ENCODE results near the gene TP53I13.
A peak's percentile ranks its signal among the peaks of the same experiment; 100 is the strongest.

TP53I13 gene, protein sequence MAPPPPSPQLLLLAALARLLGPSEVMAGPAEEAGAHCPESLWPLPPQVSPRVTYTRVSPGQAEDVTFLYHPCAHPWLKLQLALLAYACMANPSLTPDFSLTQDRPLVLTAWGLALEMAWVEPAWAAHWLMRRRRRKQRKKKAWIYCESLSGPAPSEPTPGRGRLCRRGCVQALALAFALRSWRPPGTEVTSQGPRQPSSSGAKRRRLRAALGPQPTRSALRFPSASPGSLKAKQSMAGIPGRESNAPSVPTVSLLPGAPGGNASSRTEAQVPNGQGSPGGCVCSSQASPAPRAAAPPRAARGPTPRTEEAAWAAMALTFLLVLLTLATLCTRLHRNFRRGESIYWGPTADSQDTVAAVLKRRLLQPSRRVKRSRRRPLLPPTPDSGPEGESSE

DNA sequence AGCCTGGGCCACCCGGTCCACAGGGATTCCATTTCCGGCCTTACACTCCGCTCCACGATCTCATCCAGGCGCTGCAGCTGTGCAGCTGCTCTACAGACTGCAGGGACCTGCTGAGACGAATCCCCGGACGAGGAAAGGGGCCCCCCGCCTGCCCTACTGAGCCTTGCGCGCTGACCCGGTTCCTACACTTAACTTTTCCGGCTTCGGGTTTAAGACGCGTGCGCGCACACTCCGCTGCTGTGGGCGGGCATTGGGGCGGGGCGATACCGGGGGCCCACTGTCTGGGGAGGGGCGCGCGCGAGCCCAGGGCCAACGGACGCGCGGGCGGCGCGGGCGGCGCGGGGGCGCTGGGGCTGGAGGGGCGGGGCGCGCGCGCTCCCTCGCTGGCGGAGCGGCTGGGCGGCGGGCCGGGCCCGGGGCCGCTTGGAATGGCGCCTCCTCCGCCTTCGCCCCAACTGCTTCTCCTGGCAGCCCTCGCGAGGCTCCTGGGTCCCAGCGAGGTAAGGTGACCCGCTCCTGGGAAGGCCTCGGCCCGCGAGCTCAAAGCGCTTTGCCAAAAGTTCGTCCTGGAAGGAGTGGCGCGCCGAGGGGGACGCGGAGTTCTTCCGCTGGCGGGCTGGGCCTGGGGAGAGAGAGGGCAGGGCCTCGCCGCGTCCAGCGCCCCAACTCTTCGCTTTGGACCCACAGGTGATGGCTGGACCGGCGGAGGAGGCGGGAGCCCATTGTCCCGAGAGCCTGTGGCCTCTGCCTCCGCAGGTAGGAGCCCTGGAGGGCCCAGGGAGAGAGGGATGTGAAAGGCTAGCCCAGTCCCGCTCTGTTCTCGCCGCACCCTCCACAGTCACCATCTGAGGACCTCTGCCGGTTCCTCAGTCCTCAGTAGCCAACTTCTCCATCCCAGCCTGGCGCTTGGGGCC is at the start of gene TP53I13:
Gene TP53I13, plus strand, starts transcription at position 371 of the 914 bp plus-strand sequence. Its CDS starts 58 bp downstream, at position 429.
- Histone ChIP-seq H3K36me3 (ENCODE audit: control insufficient read depth, insufficient read depth, low read length) (no peaks in the 10 kb centered on the region; the same call in 1 of the 2 replicates), H3K27me3 (ENCODE audit: control insufficient read depth, insufficient read depth, low read length) (peaks cover 56% of the 10 kb centered on the region), H3K4me1 (ENCODE audit: control insufficient read depth, insufficient read depth, low read length) (peaks cover 19% of the 10 kb centered on the region), H3K4me3 (ENCODE audit: low read depth, low read length) (peak within 1 kb of the TSS; percentile 82), H3K27ac (ENCODE audit: low read depth, low read length) (no peak within 1 kb of the TSS), H3K9me3 (ENCODE audit: control insufficient read depth, insufficient read depth, low read depth, low read length) (no peaks in the 10 kb centered on the region), H3K9ac (ENCODE audit: low read length) (peak within 1 kb of the TSS; percentile 62)

DNA sequence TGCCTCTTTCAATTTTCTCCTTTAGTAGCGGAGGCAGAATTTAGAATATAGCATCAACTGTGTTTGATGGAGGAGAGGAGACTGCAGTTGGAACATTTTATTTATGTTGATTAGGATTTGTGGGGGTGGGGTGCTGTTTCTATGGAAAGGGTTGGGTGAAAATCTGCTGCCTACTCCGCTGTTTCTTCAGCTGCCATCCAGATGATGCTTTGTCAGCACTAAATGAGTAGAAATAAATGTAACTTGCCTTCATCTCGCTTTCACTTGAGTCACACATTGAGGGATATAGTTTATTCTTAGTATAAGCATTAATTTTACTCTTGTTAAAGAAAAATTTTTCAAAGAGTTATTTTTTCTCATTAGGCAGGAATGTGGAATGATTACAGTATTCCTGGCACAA is 43.8 kb upstream of the TP53I13 start:
- Histone ChIP-seq H3K27ac (ENCODE audit: low read depth, low read length) (no peak overlapping the region), H3K9ac (ENCODE audit: low read length) (no peak overlapping the region), H3K4me1 (ENCODE audit: control insufficient read depth, insufficient read depth, low read length) (no peaks in the 10 kb centered on the region), H3K36me3 (ENCODE audit: control insufficient read depth, insufficient read depth, low read length) (peaks cover 53% of the 10 kb centered on the region), H3K4me3 (ENCODE audit: low read depth, low read length) (no peak overlapping the region), H3K27me3 (ENCODE audit: control insufficient read depth, insufficient read depth, low read length) (no peaks in the 10 kb centered on the region), H3K9me3 (ENCODE audit: control insufficient read depth, insufficient read depth, low read depth, low read length) (no peaks in the 10 kb centered on the region)

DNA sequence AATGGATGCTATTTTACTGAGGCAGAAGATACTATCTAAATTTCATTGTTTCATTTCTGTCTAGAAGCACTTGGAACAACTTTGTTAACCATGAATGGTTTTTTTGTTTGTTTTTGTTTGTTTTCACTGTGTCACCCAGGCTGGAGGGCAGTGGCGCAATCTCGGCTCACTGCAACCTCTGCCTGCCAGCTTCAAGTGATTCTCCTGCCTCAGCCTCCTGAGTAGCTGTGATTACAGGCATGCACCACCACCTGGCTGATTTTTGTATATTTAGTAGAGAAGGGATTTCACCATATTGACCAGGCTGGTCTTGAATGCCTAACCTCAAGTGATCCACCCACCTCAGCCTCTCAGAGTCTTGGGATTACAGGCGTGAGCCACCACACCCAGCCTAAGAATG is 42.2 kb upstream of the TP53I13 start:
- Histone ChIP-seq H3K9me3 (ENCODE audit: control insufficient read depth, insufficient read depth, low read depth, low read length) (no peaks in the 10 kb centered on the region), H3K4me3 (ENCODE audit: low read depth, low read length) (no peak overlapping the region), H3K27me3 (ENCODE audit: control insufficient read depth, insufficient read depth, low read length) (no peaks in the 10 kb centered on the region), H3K4me1 (ENCODE audit: control insufficient read depth, insufficient read depth, low read length) (no peaks in the 10 kb centered on the region), H3K27ac (ENCODE audit: low read depth, low read length) (no peak overlapping the region), H3K36me3 (ENCODE audit: control insufficient read depth, insufficient read depth, low read length) (peaks cover 55% of the 10 kb centered on the region), H3K9ac (ENCODE audit: low read length) (no peak overlapping the region)

DNA sequence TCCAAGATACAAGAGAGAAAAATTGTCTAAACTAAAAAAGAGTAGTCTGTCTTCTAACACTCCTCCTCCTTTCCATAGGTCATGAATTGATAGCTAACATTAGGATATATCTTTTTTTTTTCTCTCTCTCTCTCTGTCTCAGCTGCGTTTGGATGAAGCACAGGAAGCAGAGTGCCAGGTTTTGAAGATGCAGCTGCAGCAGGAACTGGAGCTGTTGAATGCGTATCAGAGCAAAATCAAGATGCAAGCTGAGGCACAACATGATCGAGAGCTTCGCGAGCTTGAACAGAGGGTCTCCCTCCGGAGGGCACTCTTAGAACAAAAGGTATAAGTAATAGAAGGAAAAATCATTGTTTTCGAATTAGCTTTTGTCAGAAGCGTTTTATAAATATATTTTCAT is 34.5 kb upstream of the TP53I13 start:
- no peak overlapping the region for H3K4me3 ChIP-seq (ENCODE audit: low read depth, low read length)
- peaks cover 54% of the 10 kb centered on the region for H3K36me3 ChIP-seq (ENCODE audit: control insufficient read depth, insufficient read depth, low read length)
- no peak overlapping the region for H3K27ac ChIP-seq (ENCODE audit: low read depth, low read length)
- no peaks in the 10 kb centered on the region for H3K27me3 ChIP-seq (ENCODE audit: control insufficient read depth, insufficient read depth, low read length)
- H3K9ac ChIP-seq (ENCODE audit: low read length), result no peak overlapping the region
- no peaks in the 10 kb centered on the region for H3K4me1 ChIP-seq (ENCODE audit: control insufficient read depth, insufficient read depth, low read length)
- H3K9me3 ChIP-seq (ENCODE audit: control insufficient read depth, insufficient read depth, low read depth, low read length), result no peaks in the 10 kb centered on the region

DNA sequence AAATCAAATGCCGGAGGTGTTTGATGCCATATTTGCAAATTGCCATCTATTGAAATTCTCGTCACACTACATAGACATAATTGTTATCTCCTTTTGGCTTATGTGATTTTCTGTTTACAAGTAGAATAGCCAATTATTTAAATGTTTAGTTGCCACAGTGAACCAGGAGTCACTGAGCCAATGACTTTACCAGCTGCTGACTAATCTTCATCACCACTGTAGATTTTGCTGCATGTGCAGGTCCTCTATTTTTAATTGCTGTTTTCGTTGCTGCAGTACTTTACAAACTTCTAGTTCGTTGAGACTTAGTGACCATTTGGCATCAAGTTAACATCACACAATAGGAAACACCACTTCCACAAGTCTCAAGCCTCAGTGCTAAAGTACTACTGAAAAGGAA is 24.4 kb upstream of the TP53I13 start:
- no peak overlapping the region for H3K27ac ChIP-seq (ENCODE audit: low read depth, low read length)
- H3K4me3 ChIP-seq (ENCODE audit: low read depth, low read length), result no peak overlapping the region
- no peak overlapping the region for H3K9ac ChIP-seq (ENCODE audit: low read length)
- H3K36me3 ChIP-seq (ENCODE audit: control insufficient read depth, insufficient read depth, low read length), result peaks cover 36% of the 10 kb centered on the region
- no peaks in the 10 kb centered on the region for H3K9me3 ChIP-seq (ENCODE audit: control insufficient read depth, insufficient read depth, low read depth, low read length)
- no peaks in the 10 kb centered on the region for H3K27me3 ChIP-seq (ENCODE audit: control insufficient read depth, insufficient read depth, low read length)
- H3K4me1 ChIP-seq (ENCODE audit: control insufficient read depth, insufficient read depth, low read length), result no peaks in the 10 kb centered on the region

DNA sequence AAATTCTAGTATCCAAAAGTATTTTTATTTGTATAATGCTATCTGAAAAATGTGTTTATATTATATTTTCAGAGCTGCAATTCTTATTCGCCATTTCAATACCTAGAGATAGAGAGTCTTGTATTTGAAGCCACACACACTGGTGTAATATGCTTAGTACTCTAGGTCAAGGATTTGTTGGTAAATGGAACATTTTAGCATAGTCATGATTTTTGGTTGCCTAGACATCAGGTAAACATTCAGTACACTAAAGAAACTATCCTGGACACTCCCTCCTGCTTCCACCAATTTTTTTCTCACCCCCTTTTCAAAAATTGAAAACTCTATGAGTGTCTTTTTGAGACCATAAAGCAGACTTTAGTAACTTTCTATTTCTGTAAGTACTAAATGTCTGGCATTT is 22.4 kb upstream of the TP53I13 start:
- no peaks in the 10 kb centered on the region for H3K27me3 ChIP-seq (ENCODE audit: control insufficient read depth, insufficient read depth, low read length)
- no peaks in the 10 kb centered on the region for H3K9me3 ChIP-seq (ENCODE audit: control insufficient read depth, insufficient read depth, low read depth, low read length)
- peaks cover 29% of the 10 kb centered on the region for H3K36me3 ChIP-seq (ENCODE audit: control insufficient read depth, insufficient read depth, low read length)
- no peak overlapping the region for H3K27ac ChIP-seq (ENCODE audit: low read depth, low read length)
- no peaks in the 10 kb centered on the region for H3K4me1 ChIP-seq (ENCODE audit: control insufficient read depth, insufficient read depth, low read length)
- H3K4me3 ChIP-seq (ENCODE audit: low read depth, low read length), result no peak overlapping the region
- H3K9ac ChIP-seq (ENCODE audit: low read length), result no peak overlapping the region

DNA sequence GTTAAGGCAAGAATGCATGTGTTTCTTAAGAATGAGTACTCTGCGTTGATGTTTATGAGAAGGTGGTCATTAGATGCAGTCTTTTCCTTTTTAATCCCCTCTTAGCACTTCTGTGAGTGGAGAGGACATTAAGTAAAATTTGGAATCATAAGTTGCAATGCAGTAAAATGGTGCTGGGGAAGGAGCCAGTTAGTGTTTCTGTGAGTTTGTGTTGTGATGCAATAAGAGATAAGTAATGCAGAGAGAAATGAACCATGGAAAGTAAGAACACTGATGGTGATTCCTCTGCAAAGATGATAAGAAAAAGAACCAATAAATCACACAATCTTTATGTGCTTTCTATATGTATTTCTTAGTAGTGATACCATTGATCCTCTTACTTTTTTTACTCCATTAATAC is 21.7 kb upstream of the TP53I13 start:
- Histone ChIP-seq H3K4me1 (ENCODE audit: control insufficient read depth, insufficient read depth, low read length) (no peaks in the 10 kb centered on the region), H3K36me3 (ENCODE audit: control insufficient read depth, insufficient read depth, low read length) (peaks cover 26% of the 10 kb centered on the region), H3K9me3 (ENCODE audit: control insufficient read depth, insufficient read depth, low read depth, low read length) (no peaks in the 10 kb centered on the region), H3K27me3 (ENCODE audit: control insufficient read depth, insufficient read depth, low read length) (no peaks in the 10 kb centered on the region), H3K4me3 (ENCODE audit: low read depth, low read length) (no peak overlapping the region), H3K27ac (ENCODE audit: low read depth, low read length) (no peak overlapping the region), H3K9ac (ENCODE audit: low read length) (no peak overlapping the region)

DNA sequence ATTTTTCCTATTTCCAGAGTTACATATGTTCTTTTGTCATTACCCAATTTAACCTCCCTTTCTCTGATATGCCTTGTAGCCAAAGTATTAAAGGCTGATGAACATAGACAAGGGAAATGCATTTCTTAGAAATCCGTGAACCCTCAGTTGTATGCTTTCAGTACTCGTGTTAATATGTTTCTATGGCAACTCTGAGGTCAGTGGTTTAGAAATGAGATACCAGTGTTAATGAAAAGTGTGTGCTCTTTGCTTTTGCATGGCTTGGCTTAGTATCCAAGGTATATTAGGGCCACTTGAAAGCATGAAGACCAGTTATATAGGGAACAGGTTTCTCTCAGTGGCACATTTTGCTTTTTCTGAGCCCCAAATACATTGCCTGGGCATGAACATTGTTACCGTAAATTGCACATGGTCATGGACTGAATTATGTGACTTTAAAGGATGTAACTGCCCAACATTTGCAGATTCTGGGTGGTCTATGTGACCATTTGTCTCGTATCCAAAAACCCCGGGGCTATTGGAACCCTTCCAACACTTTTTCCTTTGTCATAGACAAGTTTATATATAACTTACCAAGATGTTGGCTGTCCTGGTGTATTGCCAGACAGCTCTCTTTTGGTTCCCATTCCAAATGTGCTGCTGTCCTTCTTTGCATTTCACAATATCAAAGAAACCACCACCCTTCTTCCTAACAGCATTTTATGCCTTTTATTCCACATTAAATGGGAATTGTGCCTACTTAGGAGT is 19.2 kb upstream of the TP53I13 start:
- Histone ChIP-seq H3K9me3 (ENCODE audit: control insufficient read depth, insufficient read depth, low read depth, low read length) (no peaks in the 10 kb centered on the region), H3K9ac (ENCODE audit: low read length) (no peak overlapping the region), H3K27ac (ENCODE audit: low read depth, low read length) (no peak overlapping the region), H3K4me3 (ENCODE audit: low read depth, low read length) (no peak overlapping the region), H3K36me3 (ENCODE audit: control insufficient read depth, insufficient read depth, low read length) (0 out of 2 replicates have a peak, but pooled peaks cover 5% of the 10 kb centered on the region), H3K4me1 (ENCODE audit: control insufficient read depth, insufficient read depth, low read length) (no peaks in the 10 kb centered on the region), H3K27me3 (ENCODE audit: control insufficient read depth, insufficient read depth, low read length) (no peaks in the 10 kb centered on the region)

DNA sequence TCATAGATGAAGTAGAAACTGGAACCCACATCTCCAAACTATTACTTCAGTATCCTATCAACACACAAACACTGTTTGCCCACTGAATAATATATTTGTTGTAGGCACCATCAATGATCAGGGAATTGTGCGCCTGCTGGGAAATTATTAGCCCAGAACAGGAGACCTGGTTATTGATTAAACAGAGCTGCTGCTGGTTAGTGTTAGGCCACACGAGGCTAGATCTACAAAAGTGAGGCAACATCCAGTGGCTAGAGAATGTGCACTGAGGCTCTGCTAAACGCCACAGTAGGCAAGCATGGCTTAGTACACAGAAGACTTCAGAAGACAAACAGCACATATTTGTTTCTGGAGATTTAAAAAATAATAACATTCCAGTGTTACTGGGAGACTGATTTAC is 12.7 kb upstream of the TP53I13 start:
- no peak overlapping the region for H3K4me3 ChIP-seq (ENCODE audit: low read depth, low read length)
- no peak overlapping the region for H3K9ac ChIP-seq (ENCODE audit: low read length)
- no peaks in the 10 kb centered on the region for H3K36me3 ChIP-seq (ENCODE audit: control insufficient read depth, insufficient read depth, low read length)
- H3K27me3 ChIP-seq (ENCODE audit: control insufficient read depth, insufficient read depth, low read length), result no peaks in the 10 kb centered on the region
- no peaks in the 10 kb centered on the region for H3K4me1 ChIP-seq (ENCODE audit: control insufficient read depth, insufficient read depth, low read length)
- no peak overlapping the region for H3K27ac ChIP-seq (ENCODE audit: low read depth, low read length)
- H3K9me3 ChIP-seq (ENCODE audit: control insufficient read depth, insufficient read depth, low read depth, low read length), result no peaks in the 10 kb centered on the region

DNA sequence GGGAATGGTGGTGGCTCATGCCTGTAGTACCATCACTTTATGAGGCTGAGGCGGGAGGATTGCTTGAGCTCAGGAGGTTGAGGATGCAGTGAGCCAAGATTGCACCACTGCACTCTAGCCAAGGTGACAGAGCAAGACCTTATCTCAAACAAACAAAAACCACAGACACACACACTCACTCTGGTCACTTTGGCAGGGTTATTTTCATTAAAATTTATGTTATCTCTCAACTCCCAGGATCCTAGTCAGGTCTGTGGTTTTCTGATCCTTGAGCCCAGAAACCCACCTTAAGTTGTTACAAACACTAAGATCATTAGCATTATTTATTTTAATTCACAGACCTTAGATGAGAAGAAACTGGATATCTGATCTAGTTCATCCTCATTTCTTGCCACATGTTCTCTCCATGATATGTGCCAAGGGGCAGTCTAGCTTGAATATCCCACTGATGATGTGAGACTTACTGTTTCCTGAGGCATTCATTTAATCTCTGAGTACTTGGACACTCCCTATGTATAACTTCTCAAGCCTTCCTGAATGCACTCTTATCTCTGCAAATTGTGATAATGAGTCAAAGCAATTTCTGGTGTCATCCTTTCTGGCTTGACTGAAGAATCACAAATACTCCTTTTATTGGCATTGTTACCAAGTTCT is 11.3 kb upstream of the TP53I13 start:
- Histone ChIP-seq H3K27me3 (ENCODE audit: control insufficient read depth, insufficient read depth, low read length) (no peaks in the 10 kb centered on the region), H3K9me3 (ENCODE audit: control insufficient read depth, insufficient read depth, low read depth, low read length) (no peaks in the 10 kb centered on the region), H3K36me3 (ENCODE audit: control insufficient read depth, insufficient read depth, low read length) (no peaks in the 10 kb centered on the region), H3K4me3 (ENCODE audit: low read depth, low read length) (no peak overlapping the region), H3K27ac (ENCODE audit: low read depth, low read length) (no peak overlapping the region), H3K9ac (ENCODE audit: low read length) (no peak overlapping the region), H3K4me1 (ENCODE audit: control insufficient read depth, insufficient read depth, low read length) (no peaks in the 10 kb centered on the region)
